HG03159 (cell line): Measurements from ENCODE around the gene CALM3.

Source experiments
- ATAC-seq: cut with Tn5 transposase; IDR thresholded peaks from one replicate; pipeline ENCODE4 v1.9.1; 2021; ENCODE audit warnings: mild to moderate bottlenecking, moderate library complexity; ENCODE audit not compliant: unreplicated experiment

CALM3 gene

GRCh38 chr19:46634656-46635218 lies 33.6 kb downstream of the CALM3 start:
- ATAC-seq = no peak

DNA sequence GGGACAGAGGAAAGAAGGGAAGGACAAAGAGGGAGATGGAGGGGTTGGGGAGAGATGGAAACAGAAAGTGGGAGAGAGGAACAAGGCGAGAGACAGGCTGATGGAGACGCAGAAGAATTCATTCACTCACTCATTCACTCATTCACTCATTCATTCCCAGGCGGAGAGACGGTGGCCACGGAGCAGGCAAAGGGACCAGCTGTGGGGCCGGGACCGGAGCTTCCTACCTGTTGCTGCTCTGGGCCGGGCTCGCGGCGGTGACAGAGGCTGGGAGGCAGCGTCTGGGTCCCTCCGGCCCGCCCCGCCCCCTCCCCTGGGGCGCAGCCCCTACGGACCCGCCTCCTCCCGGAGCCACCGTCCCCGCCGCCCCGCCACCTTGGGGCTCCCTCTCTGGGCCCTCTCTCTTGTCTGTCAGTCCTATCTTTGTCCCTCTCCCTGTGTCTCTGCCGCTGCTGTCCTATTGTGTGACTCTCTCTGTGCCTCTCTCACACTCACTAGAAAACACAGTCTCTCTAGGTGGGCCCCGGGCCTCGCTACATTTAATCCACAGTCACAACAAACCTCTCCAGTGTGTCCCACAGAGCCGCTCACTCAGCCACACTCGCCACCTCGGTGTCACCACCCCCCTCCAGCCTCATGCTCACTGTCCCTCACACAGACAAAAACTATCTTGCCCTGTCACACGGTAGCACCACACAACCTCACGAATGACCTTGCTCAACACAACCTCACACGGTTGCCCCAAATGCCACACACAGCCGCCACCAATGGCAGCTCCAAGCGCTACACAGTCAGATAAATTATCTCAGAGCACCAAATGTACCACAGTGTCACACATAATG lies 35.0 kb downstream of the CALM3 start, which contains the start of gene GNG8:
GNG8 (minus strand) TSS at position 283 of the 842 bp plus-strand sequence. CDS start 1,520 bp downstream, outside the sequence.
- no peak for ATAC-seq

DNA sequence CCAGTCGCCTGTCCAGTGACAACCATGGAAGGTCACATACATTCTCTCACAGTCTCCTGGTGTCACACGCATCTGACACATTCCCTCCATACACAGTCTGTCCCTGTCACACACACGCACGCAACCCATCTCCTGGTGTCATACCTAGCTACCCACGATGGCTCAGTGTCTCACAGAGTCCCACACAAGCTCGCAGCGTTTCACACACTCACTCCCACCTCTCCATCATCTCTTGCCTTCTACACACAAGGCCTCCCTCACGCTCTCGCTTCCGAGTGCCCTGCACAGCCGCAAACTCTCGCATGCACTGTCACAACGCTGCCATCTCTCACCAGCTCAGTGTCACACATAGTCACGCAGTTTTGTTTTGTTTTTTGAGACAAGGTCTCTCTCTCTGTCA lies 36.1 kb downstream of the CALM3 start:
- no peak for ATAC-seq

DNA sequence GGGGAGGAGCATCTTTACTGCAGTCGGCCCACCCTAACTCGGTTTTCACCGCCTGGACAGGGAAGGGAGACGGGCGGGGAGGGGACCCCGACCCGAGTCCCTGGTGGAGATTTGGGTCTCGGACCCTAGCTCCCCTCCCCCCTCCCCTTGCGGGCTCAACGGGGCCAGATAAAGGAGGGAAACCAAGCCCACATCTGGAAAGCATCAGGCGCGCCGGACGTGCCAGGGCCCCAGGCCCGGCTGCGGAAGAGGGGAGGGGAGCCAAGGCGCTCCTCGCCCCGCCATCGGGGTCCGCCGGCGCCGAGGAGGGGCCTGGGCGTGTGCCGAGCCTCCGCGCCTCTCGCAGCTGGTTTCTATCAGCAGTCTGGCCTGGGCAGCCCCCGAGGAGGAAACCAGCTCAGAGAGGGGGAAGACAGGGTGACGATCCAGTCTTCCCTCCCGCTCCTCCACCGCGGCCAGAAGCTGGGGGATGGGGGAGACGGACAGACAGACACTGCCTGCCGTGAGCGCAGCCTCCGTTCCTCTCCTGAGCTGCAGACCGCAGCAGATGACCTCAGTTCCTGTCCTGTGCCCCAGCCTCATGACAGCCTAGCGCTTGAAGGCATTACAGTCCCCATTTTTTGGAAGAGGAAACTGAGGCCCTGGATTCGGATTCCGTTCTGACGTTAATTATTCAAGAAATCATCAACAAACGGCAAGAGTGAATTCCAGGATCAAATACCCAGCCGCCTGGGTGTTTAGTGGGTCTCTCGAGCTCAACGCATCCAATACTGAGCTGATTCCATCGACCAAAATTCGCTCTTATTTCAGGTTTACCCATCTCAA lies 38.4 kb downstream of the CALM3 start:
- ATAC-seq = no peak

- no peak for ATAC-seq
Measured at GRCh38 chr19:46640656-46641055, 39.5 kb downstream of the CALM3 start.

DNA sequence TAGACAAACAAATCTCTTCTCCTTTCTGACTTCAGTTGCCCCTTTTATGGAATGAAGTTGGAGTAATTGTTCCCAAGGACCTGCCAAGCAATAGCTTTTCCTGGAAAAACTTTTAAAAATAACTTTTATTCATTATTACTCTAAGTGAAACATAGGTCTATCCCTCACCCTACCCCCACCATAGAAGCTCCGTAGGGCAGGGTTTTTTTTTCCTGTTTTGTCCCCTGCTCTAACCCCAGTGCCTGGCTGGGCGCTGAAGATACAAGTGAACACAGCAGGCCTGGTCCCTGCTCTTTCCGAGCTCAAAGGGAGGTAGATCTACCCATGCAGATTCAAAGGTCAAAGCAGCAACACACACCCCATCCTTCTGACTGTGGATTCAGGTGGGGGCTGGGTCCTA lies 43.6 kb downstream of the CALM3 start:
- no peak for ATAC-seq

GRCh38 chr19:46646402-46646801 lies 45.3 kb downstream of the CALM3 start:
- no peak for ATAC-seq

DNA sequence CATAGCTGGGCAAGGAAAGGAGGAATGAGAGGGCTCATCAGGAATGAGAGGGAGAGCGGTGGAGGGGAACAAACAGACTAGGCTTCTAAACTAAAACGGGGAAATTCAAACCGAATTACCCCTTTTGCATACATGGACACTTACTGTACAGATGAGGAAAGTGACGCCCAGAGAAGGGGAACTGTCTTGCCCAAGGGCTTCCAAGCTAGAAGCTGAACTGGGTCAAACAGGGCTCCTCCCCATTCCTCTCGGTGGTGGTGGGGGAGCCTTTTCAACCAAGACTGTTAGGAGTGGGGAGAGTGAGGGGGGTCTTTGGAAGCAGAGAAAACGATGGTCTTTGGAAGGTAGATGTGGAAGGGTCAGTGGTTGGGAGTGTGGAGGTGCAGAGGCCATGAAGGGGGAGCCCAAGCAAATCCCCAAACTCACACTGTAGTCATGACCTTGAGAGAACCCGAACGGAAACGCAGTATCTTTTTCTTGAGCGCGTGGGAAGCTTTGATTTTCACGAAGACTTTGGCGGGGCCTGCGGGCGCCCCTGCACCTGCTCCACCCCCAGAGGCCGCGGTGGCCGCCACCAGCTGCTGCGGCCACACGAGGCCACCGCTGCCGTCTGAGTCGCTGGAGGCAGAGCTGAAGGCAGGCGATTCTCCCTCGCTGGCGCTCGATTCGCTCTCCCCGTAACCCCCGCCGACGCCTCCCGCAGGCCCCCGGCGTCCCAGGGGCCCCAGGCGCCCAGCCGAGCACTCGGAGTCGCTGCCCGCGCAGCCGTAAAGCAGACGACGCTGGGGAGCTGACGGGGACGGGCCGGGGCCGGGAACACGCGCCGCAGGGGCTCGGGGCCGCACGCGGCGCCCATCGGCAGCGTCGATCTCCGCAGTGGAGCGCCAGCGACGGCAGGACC lies 47.2 kb downstream of the CALM3 start:
- no peak for ATAC-seq

DNA sequence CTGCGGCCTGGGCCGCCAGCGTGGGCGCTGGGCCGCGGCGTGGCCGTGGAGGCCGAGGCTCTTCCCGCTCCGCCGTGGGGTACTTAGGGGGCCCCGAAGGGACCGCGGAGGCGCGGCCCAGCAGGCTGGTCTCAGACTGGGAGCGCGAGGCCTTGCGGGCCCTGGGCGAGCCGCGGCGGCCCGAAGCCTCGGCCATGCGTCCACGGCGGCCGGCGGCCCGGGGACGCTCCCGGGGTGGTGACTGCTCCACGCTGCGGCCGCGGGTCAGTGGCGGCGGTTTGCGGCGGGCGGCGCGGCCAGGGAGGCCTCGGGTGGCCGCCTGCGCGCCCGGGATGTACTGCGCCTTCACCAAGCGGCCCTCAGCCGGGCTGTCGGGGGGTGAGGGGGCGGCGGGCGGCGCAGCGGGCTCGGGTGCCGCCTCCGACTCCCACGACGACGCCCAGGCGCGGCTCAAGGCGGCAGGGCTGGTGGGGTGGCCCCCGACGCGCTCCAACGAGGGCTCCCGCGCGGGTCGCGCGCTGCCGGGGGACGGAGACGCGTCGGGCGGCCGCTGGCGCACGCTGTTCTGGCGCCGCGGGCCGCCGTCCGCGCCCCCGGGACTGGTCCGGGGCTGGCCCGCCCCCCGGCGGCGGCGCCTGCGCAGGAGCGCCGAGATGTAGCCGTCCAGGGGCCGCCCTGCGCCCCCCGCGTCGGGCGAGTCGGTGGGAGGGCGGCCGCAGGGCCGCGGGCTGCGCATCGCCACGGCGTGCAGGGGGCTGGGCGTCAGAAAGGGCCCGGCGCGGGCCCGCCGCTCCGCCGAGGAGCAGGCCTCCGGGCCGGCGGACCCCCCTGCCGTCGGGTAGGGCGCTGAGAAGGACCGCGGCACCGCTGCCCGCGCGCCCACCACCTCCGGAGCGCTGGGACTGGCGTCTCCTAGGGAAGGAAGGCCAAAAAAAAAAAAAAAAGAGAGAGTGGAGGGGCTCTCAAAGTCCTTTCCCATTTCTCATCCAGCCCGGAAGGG lies 48.1 kb downstream of the CALM3 start:
- no peak for ATAC-seq

DNA sequence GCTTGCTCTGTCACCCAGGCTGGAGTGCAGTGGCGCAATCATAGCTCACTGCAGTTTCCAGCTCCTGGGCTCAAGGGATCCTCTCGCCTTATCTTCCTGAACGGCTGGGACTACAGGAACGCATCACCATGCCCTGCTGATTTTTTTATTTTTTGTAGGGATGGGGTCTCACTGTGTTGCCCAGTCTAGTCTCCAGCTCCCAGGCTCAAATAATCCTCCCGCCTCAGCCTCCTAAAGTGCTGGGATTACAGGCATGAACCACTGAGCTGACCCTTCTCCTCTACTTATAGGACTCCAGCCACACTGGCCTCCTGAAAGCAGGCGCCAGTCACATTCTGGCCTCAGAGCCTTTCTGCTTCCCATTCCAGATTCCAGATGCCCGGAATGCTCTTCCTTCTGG lies 49.3 kb downstream of the CALM3 start:
- ATAC-seq = no peak

DNA sequence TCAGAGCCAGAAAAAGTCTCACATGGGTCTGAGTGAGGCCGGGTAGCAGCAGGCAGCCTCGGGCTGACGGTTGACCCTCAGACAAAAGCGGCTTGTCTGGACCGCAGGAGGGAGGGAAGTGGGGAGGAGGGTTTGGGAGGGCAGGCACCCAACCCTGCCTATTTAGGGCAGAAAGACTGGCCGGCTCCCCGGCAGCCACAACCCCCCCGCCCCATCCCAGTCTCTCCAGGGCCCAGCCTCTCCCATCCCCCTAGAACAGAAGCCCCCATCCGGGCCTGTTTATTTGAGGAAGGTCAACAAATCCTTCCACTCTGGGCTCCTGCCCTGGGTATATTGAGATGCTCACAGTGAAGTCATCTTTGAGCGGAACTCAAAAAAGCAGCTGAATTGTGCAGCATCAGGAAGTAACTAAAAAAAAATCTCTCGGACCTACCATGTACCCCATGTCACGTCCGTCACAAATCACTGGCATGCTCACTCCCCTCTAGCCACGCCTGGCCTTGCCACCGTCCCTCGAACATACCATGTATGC lies 53.6 kb downstream of the CALM3 start:
- ATAC-seq = no peak

- ATAC-seq = no peak
Measured at GRCh38 chr19:46656541-46656940, 55.4 kb downstream of the CALM3 start.

- no peak for ATAC-seq
Measured at GRCh38 chr19:46659151-46660007, 58.2 kb downstream of the CALM3 start.

DNA sequence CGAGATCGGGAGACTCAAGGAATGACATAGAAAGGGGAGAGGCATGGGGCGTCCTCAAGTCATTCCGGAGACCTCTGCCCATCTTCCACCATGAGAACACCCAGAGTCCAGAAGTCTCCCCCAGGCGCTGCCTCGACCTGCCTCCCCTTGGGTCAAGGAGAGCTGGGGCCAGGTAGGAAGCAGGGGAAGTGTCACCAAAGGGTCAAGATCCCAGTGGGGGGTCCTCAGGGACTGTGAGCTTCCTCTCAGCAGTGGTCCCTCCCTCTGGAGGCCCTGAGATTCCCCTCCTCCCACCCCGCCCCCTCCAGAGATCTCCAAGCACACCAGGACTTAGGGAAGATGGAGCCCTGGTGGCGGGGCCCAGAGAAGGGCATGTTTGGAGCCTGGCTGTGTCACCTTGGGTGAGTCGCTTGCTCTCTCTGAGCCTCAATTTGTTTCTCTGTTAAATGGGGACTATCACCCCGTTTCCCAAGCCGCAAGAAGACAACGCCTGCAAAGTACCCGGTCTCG lies 58.9 kb downstream of the CALM3 start:
- ATAC-seq = no peak
